ENCODE measurements around the gene SIGLEC1.

- TF ChIP-seq POLR2AphosphoS5 (IDR thresholded peaks at IDR 0.05; ENCODE audit: low read depth, low read length): no peak
- no peak for TF ChIP-seq POLR2A (IDR thresholded peaks at IDR 0.05; ENCODE audit: low read depth, low read length)
These were observed 6.6 kb upstream of the SIGLEC1 start for GRCh38 chr20:3719046-3719445.
